GM12878 (cell line): ENCODE data around the gene HUS1B.

Experiments
- CEBPB ChIP-seq, 2 experiments: fragments of 150-350 bp in 1 of 2; IDR thresholded peaks; 2 replicates each; pipeline ENCODE4 v1.6.1; 2012 to 2014; ENCODE audit warnings: low read depth in 2 of 2, low read length in 2 of 2, borderline replicate concordance in 1 of 2, inconsistent platforms in 1 of 2
- NFYA ChIP-seq: IDR thresholded peaks from 2 replicates; pipeline ENCODE4 v1.6.1; 2011; ENCODE audit warnings: low read depth, mild to moderate bottlenecking, low read length, improper control_type of control experiment, borderline replicate concordance
- TF ChIP-seq, protein P1 (sequence below), 3 experiments: IDR thresholded peaks in 2 of 3; conservative IDR thresholded peaks in 1 of 3; 2 replicates each; pipeline ENCODE4 v1.5.1; 2011; ENCODE audit warnings: low read depth in 3 of 3, low read length in 3 of 3, mild to moderate bottlenecking in 3 of 3, control low read depth in 2 of 3, moderate library complexity in 2 of 3, inconsistent platforms in 1 of 3, mixed read lengths in 1 of 3; ENCODE audit not compliant: control insufficient read depth in 2 of 3, insufficient read depth in 1 of 3; ENCODE audit errors: extremely low read depth in 1 of 3

DNA sequence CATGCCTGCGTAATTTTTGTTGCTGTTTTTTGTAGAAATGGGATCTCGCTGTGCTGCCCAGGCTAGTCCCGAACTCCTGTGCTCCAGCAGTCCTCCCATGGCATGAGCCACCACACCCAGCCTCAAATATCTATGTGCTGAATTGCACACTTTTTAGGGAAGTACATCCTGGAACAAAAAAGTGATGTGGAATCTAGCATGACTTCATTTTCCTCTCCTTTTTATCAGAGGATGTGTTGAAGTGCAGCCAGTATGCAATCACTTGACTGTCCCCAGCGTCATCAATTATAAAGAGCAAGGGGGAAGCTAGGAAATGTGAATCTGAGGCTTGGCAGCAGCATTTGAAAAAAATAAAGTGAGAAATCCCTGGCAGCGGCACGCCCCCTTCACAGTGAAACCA lies 42.4 kb upstream of the HUS1B start:
- TF ChIP-seq, protein P1, sequence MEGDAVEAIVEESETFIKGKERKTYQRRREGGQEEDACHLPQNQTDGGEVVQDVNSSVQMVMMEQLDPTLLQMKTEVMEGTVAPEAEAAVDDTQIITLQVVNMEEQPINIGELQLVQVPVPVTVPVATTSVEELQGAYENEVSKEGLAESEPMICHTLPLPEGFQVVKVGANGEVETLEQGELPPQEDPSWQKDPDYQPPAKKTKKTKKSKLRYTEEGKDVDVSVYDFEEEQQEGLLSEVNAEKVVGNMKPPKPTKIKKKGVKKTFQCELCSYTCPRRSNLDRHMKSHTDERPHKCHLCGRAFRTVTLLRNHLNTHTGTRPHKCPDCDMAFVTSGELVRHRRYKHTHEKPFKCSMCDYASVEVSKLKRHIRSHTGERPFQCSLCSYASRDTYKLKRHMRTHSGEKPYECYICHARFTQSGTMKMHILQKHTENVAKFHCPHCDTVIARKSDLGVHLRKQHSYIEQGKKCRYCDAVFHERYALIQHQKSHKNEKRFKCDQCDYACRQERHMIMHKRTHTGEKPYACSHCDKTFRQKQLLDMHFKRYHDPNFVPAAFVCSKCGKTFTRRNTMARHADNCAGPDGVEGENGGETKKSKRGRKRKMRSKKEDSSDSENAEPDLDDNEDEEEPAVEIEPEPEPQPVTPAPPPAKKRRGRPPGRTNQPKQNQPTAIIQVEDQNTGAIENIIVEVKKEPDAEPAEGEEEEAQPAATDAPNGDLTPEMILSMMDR (IDR thresholded peaks at IDR 0.05 in 2 of 3, conservative IDR thresholded peaks at IDR 0.05 in 1 of 3; ENCODE audit: control insufficient read depth in 2 of 3, extremely low read depth in 1 of 3, insufficient read depth in 1 of 3, low read depth in 3 of 3, low read length in 3 of 3) = no peak
- no peak for TF ChIP-seq CEBPB (IDR thresholded peaks at IDR 0.05; ENCODE audit: borderline replicate concordance in 1 of 2, low read depth in 2 of 2, low read length in 2 of 2)
- no peak for TF ChIP-seq NFYA
